Measurements from ENCODE around the gene DUOXA1.

DUOXA1 gene

GRCh38 chr15:45129651-45130129 is at the start of gene DUOXA1, which contains the start of gene DUOX1:
Gene DUOXA1 (minus strand): TSS chr15:45129879. CDS start chr15:45123014, 6,865 bp downstream.
Gene DUOX1 (plus strand): TSS chr15:45129994. CDS start chr15:45131967, 1,973 bp downstream.
- TF ChIP-seq ZFX (IDR thresholded peaks at IDR 0.05) (no peak), CTCF (conservative IDR thresholded peaks at IDR 0.05) (no peak)
- no peak within 1 kb of the TSS for H3K27ac ChIP-seq

- no peak overlapping the region for H3K27ac ChIP-seq
- TF ChIP-seq CTCF (conservative IDR thresholded peaks at IDR 0.05) (no peak), ZFX (IDR thresholded peaks at IDR 0.05) (no peak)
These were observed 47.6 kb upstream of the DUOXA1 start for GRCh38 chr15:45177285-45177684.

- H3K27ac ChIP-seq, result no peak overlapping the region
These were observed 44.9 kb upstream of the DUOXA1 start for GRCh38 chr15:45174577-45174976.

GRCh38 chr15:45174069-45174468 is 44.4 kb upstream of the DUOXA1 start:
- no peak overlapping the region for H3K27ac ChIP-seq
- TF ChIP-seq CTCF (conservative IDR thresholded peaks at IDR 0.05) (no peak), ZFX (IDR thresholded peaks at IDR 0.05) (no peak)

More at GRCh38 chr15:45174577-45174976, 44.9 kb upstream of the DUOXA1 start:
- no peak for TF ChIP-seq ZFX (IDR thresholded peaks at IDR 0.05)
- TF ChIP-seq CTCF (conservative IDR thresholded peaks at IDR 0.05), result no peak

- TF ChIP-seq CTCF (conservative IDR thresholded peaks at IDR 0.05) (no peak), ZFX (IDR thresholded peaks at IDR 0.05) (no peak)
- no peak overlapping the region for H3K27ac ChIP-seq
These were observed 42.2 kb upstream of the DUOXA1 start for GRCh38 chr15:45171912-45172311.

GRCh38 chr15:45169608-45170480 is 40.2 kb upstream of the DUOXA1 start:
- TF ChIP-seq CTCF (conservative IDR thresholded peaks at IDR 0.05) (no peak), ZFX (IDR thresholded peaks at IDR 0.05) (no peak)
- H3K27ac ChIP-seq, result no peak overlapping the region

Data from C4-2B (cell line).